AG10803 (cell line): ENCODE data around the gene LYL1.

ENCODE experiments used
- DNase-seq: peaks from one replicate; pipeline ENCODE4 v3.0.0; 2010; ENCODE audit warnings: low read depth
- H3K4me3 ChIP-seq: 2 replicates; pipeline ENCODE4 v1.5.1; 2011; ENCODE audit warnings: mild to moderate bottlenecking, low read length, control low read depth
- CTCF ChIP-seq: conservative IDR thresholded peaks from 2 replicates; pipeline ENCODE4 v1.5.1; 2011; ENCODE audit warnings: mild to moderate bottlenecking, low read length, control low read depth, inconsistent platforms

The LYL1 gene

GRCh38 chr19:13098277-13099072 is 4.2 kb downstream of the LYL1 start:
- H3K4me3 ChIP-seq, result no peak overlapping the region; the same call in 1 of the 2 replicates
- no peak for TF ChIP-seq CTCF
- DNase-seq, result peak; percentile 78

- no peak for TF ChIP-seq CTCF
- no peak for DNase-seq
- H3K4me3 ChIP-seq, result no peak overlapping the region
Observed at GRCh38 chr19:13097463-13098258, 5.0 kb downstream of the LYL1 start.

- DNase-seq, result no peak
- H3K4me3 ChIP-seq, result no peak overlapping the region
Observed at GRCh38 chr19:13097033-13097462, 5.6 kb downstream of the LYL1 start.

GRCh38 chr19:13095934-13096927 is 6.4 kb downstream of the LYL1 start:
- H3K4me3 ChIP-seq, result no peak overlapping the region
- peak; percentile 9; the same call in 1 of the 2 replicates for TF ChIP-seq CTCF
- no peak for DNase-seq

More at GRCh38 chr19:13097033-13097462, 5.6 kb downstream of the LYL1 start:
- TF ChIP-seq CTCF, result no peak

- no peak for DNase-seq
- TF ChIP-seq CTCF, result no peak
- no peak overlapping the region for H3K4me3 ChIP-seq
Observed at GRCh38 chr19:13095393-13095784, 7.3 kb downstream of the LYL1 start.

GRCh38 chr19:13094771-13095392 is 7.8 kb downstream of the LYL1 start:
- H3K4me3 ChIP-seq, result no peak overlapping the region
- DNase-seq, result no peak
- TF ChIP-seq CTCF, result no peak
